Astrocyte of the hippocampus (primary cell): ENCODE measurements around the gene ITPKA.

Experiments used
- DNase-seq: peaks from one replicate; pipeline ENCODE4 v3.0.0; 2011; ENCODE audit warnings: low read depth, low spot score

The ITPKA gene

DNA sequence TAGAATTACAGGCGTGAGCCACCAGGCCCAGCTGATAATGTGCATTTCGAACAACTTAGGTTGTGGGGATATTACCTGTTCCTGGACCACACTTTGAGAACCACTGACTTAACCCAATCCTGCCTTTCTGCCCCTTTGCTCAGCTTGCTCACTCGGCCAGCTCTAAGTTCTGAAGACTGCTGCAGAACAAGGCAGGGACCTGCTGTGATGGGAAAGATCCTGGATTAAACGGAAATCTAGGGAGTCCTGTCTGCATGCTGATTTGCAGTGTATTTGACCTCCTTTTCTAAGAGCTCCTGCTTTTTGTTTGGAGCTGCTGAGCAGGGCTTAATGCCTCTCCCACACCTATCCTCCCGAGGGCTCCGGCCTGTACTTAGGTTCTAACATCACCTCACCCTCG, 17.1 kb downstream of the ITPKA start:
- no peak for DNase-seq

DNA sequence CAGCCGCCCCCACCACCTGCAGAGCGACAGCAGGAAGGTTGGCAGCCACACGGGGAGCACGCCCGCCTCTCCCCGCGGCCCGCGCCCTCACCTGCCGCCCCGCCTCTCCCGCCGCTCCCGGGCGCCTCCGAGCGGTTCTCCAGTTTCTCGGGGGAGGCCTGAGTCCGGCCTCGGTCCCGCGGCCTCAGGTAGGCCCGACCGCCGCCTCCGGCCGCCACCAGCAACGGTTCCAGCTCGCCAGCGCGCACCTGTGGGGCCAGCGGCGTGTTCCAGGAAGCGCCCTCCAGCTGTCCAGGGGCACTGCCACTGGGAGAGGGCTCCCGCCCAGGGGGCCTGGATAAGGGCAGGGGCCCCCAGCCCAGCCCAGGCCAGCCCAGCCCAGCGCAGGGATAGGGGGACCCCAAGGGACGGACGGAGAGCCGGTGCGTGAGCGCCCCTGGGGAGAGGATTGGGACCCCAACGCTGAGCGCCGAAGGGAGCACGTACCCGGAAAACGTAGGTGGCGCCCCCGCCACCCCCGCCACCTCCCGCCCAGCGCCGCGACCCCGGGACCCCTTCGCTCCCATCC, 17.7 kb downstream of the ITPKA start:
- no peak for DNase-seq

DNA sequence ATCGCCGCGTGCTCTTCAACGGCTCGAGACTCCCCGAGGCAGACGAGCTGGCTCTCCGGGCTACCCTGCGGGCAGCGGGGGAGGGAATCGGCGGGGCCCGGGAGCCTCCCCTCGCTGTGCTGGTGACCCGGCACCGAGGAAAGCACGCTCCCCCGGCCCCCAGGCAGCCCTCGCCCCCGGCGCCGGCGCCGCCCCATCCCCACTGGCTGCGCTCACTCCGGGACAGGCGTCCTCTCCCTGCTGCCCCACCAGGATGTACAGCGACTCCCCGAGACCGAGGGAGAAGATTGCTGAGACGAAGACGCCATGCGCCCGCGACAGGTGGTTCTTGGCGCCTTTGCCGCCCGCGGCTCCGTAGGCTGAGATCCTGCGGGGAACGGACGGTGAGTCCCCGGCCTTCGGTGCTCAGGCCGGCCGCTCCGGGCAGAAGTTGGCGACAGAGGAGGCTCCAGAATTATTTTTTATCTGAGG, 18.3 kb downstream of the ITPKA start:
- peak; percentile 23 for DNase-seq

- no peak for DNase-seq
Observed at GRCh38 chr15:41512512-41512939, 18.9 kb downstream of the ITPKA start.

DNA sequence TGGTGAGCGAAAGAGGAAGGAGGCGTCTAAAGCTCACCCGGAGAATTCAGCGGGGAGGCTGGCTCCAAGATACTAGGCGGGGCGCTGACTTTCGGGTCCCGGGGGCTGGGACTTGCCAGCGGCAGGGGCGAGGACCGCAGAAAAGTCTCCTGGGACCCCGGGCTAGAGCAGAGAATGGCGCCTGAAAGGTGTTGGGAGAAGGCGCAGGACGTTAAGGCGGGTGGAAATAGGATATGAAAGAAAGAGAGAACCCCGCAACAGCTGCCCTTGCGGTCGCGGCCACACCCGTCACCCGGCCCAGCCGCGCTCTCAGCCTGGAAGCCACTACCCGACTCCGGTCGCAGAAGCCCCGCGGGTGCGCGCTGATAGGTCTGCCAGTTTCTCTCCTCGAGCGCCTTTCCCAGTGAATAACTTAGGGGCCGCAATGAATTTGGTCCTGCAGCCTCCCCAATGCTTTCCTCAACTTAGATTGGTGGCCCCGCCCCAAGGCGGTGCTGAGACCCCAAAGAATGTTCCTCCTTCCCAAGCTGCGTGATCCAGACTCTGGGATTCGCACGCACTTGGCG, 19.3 kb downstream of the ITPKA start:
- DNase-seq, result peak; percentile 29

DNA sequence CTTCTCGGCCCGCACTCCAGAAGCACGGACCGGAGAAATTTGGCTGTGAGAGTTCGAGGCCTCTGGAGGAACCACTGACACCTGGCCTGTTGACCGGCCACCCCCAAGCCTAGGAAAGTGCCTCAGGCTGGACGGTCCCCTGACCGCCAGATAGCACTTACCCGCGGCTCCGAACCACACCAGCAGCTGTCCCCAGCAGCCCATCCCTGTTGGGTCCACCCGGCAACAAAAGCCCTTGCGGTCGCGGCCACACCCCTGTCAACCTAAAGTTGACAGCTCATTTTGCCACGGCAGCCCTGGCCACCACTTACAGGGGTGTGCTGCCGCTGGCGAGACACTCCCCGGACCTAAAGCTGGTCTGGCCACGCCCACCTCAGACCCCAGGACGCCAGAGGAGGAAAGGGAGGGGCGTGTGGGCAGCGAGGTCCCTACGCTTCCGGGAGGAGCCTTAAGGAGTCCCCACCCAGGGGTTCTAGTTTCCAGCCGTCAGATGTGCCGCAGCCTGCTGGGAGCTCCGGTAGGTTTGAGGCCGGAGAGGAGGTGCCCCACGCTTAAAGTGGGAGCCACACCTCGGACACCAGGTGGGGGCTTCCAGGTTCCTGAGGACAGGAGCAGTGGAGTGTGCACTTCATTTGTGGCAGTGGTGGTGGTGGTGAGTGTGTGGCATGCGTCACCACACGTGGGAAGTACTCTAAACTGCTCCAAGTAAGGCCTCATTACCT, 20.0 kb downstream of the ITPKA start, which contains the start of gene LTK:
Gene LTK (minus strand): TSS at position 322 of the 722 bp plus-strand sequence. CDS start 118 bp downstream, at position 204.
- peak; percentile 42 for DNase-seq

DNA sequence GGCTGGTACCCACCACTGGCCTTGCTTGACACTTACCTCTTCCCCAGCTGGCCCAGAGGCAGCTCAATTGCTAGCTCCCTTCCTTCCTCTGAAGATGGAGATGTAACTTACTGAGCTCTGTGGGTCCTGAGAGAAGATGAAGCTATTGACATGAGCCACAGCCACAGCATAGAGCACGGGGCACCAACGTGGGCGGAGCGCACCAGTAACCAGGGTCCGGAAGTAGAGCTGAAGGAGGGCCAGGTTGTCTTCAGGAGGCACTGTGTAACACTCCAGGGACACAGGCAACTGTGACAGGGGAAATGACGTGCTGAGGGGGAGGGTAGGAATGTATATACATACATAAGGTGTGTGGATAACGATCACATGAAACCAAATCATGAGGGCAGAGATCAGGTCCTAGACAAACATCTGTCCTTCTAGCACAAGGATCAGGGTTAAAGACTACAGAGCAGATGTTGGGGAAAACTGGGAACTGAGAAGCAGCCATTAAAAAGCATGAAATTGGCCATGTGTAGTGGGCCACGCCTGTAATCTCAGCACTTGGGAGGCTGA, 24.3 kb downstream of the ITPKA start:
- DNase-seq, result no peak

GRCh38 chr15:41520636-41521035, 27.0 kb downstream of the ITPKA start:
- no peak for DNase-seq

DNA sequence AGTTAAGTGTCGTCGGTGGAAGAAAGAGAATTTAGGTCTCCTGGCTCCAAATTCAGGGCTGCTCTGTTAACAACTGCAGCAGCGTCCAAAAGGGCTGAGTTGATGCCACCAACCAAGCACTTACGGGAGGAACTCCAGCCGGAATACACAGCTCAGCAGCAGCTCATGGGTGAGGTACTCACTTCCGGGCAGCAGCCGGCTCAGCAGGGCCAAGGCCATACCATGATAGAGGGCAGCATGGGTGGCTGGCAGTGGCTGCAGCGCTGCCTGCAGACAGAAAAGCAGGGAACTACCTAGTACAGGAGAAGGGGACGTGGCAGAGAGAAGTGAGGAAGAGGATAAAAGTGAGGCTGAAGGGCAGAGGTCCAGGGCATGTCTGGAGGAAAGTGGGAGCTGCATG, 27.9 kb downstream of the ITPKA start:
- no peak for DNase-seq

DNA sequence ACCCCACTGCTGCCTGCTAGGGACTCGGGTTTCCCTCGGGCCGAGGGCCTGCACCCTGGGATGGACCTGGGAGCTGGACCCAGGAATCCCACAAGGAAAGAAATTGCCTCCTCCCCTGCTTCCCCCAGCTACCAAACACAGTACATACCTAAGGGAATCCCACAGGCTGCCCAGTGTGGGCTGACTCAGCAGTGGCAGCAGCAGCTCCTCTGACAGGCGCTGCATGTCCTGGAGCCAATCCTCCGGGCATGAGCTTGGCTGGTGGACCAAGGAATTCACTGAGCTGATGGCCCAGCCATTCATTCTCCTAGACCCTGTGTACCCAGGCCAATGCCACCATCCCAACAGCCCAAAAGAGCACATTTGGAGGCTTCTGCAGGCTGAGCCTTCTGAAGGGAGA, 29.4 kb downstream of the ITPKA start:
- DNase-seq, result peak; percentile 79

- DNase-seq, result no peak
Observed at GRCh38 chr15:41530363-41530956, 36.8 kb downstream of the ITPKA start.

DNA sequence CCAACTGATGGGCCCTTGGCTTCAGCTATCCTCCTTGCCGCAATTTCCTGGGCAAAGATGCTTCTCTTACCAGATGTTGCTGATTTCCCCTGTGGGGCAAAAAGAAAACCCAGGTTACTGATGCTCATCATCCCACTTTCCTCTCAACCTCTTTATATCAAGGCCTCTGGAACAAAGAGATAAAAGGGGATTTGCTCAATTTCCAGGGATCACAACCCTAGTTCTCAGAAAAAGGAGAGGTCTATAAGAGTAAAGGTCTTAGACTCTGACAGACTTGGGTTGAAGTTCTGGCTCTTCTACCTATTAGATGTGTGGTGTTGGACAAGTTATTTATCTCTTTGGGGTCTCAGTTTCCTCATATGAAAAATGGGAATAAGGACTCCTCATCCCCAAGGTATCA, 41.9 kb downstream of the ITPKA start:
- DNase-seq, result no peak

GRCh38 chr15:41536866-41537265, 43.2 kb downstream of the ITPKA start:
- no peak for DNase-seq

- DNase-seq, result no peak
Observed at GRCh38 chr15:41543521-41543870, 49.8 kb downstream of the ITPKA start.

DNA sequence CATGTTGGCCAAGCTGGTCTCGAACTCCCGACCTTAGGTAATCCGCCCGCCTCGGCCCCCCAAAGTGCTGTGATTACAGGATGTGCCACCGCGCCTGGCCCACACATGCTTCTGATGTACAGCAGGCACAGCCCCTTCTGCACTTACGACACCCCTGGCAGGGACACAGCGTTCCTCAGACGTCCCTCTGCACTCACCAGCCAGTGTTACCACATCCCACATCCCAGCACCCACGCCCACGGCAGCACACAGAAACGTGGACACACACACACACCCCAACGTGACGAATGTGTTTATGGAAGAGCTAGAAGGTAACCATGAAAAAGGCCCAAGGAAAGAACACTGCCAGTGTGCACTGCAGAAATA, 51.0 kb downstream of the ITPKA start:
- no peak for DNase-seq

DNA sequence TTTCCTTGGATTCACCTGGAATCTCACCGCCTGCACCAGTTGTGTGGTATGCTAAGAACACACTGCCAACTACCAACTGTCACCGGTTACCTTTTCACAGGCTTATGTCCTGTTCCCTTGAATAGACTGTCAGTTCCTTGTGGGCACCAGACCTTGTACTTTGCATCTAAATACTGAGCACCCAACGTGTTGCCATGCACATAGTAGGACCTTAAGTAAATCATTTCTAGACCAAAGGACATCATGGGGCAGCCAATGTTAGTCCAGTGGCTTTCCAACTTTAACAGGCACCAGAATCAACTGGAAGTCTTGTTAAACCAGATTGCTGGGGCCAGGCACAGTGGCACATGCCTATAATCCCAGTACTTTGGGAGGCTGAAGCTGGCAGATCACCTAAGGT, 51.5 kb downstream of the ITPKA start:
- DNase-seq, result no peak

DNA sequence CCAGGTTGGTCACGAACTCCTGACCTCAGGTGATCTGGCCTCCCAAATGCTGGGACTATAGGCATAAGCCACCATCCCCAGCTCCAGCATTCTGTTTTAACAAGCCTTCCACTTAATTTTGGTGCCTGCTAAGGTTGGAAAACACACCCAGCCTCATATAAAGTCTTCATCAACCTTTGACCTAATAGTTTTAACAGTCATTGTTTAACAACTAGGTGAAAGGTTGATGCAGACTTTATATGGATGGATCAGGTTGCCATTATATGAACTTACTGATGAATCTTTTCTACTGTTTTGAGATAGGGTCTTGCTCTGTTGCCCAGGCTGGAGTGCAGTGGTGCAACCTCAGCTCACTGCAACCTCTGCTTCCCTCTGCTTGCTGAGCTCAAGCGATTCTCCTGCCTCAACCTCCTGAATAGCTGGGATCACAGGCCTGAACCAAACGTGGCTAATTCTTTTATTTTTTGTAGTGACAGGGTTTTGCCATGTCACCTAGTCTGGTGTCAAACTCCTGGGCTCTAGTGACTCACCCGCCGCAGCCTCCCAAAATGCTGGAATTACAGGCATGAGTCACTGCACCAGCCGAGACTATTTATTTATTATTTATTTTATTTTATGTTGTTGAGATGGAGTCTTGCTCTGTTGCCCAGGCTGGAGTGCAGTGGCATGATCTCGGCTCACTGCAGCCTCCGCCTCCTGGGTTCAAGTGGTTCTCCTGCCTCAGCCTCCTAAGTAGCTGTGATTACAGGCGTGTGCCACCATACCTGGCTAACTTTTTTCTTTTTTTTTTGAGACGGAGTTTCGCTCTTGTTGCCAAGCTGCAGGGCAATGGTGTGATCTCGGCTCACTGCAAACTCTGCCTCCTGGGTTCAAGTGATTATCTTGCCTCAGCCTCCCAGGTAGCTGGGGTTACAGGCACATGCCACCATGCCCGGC, 53.4 kb downstream of the ITPKA start:
- peak; percentile 66 for DNase-seq

DNA sequence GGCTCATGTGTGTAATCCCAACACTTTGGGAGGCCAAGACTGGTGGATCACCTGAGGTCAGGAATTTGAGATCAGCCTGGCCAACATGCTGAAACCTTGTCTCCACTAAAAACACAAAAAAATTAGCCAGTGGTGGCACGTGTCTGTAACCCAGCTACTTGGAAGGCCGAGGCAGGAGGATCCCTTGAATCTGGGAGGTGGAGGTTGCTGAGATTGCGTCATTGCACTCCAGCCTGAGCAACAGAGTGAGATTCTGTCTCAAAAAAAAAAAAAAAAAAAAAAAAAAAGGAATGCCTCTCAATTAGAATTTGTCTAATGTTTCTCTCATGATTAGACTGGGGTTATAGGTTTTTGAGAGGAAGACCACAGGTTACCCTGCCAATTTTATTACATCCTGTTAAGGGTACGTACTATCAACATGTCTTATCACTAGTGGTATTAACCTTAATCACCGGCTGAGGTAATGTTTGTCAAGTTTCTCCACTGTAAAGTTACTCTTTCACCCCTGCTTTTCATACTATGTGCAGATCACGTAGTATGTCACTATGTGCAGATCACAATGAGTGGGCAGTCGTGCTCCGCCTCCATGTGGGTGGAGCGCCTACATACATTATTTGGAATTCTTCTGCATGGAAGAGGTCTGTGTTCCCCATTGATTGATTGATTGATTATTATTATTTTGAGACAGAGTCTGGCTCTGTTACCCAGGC, 56.5 kb downstream of the ITPKA start:
- DNase-seq, result no peak
